ENCODE results near the gene CHIA. TPM values are rescaled to one million over a fixed set of nuclear protein-coding genes. Genes with fewer than 3 reads are reported as not detected.

Gene CHIA
- total RNA-seq (2014; rRNA removed; shearing (Covaris generic); ENCODE audit: low replicate concordance): not detected in 2 replicates

- peak; percentile 1 for DNase-seq (ENCODE audit: low read depth)
- in situ Hi-C loops (cut with HindIII; ENCODE audit: low pct_unique_long_range_greater_than_20kb, low sequenced_read_pairs): no loop called here
These were observed at the start of gene CHIA for GRCh38 chr1:111290630-111291029. CHIA (plus strand) TSS chr1:111290851; CDS start chr1:111310468, 19,617 bp downstream.

GRCh38 chr1:111241797-111242196, 48.9 kb upstream of the CHIA start:
- DNase-seq (ENCODE audit: low read depth): no peak
- in situ Hi-C loops (cut with HindIII; ENCODE audit: low pct_unique_long_range_greater_than_20kb, low sequenced_read_pairs): no loop called here

- no peak for DNase-seq (ENCODE audit: low read depth)
- in situ Hi-C loops (cut with HindIII; ENCODE audit: low pct_unique_long_range_greater_than_20kb, low sequenced_read_pairs): no loop called here
These were observed 47.7 kb upstream of the CHIA start for GRCh38 chr1:111242805-111243523.

- in situ Hi-C loops (cut with HindIII; ENCODE audit: low pct_unique_long_range_greater_than_20kb, low sequenced_read_pairs): no loop called here
- DNase-seq (ENCODE audit: low read depth): no peak
These were observed 43.4 kb upstream of the CHIA start for GRCh38 chr1:111247125-111247838.

- DNase-seq (ENCODE audit: low read depth): no peak
- in situ Hi-C loops (cut with HindIII; ENCODE audit: low pct_unique_long_range_greater_than_20kb, low sequenced_read_pairs): no loop called here
These were observed 40.7 kb upstream of the CHIA start for GRCh38 chr1:111249960-111250359.

GRCh38 chr1:111251570-111251969, 39.1 kb upstream of the CHIA start:
- in situ Hi-C loops (cut with HindIII; ENCODE audit: low pct_unique_long_range_greater_than_20kb, low sequenced_read_pairs): no loop called here

GRCh38 chr1:111252786-111253185, 37.9 kb upstream of the CHIA start:
- in situ Hi-C loops (cut with HindIII; ENCODE audit: low pct_unique_long_range_greater_than_20kb, low sequenced_read_pairs): no loop called here
- no peak for DNase-seq (ENCODE audit: low read depth)

More at GRCh38 chr1:111251570-111251969, 39.1 kb upstream of the CHIA start:
- DNase-seq (ENCODE audit: low read depth): no peak

- in situ Hi-C loops (cut with HindIII; ENCODE audit: low pct_unique_long_range_greater_than_20kb, low sequenced_read_pairs): no loop called here
- no peak for DNase-seq (ENCODE audit: low read depth)
These were observed 36.8 kb upstream of the CHIA start for GRCh38 chr1:111253876-111254275.

GRCh38 chr1:111256988-111257658, 33.5 kb upstream of the CHIA start:
- in situ Hi-C loops (cut with HindIII; ENCODE audit: low pct_unique_long_range_greater_than_20kb, low sequenced_read_pairs): no loop called here

GRCh38 chr1:111267801-111268508, 22.7 kb upstream of the CHIA start:
- no peak for DNase-seq (ENCODE audit: low read depth)
- in situ Hi-C loops (cut with HindIII; ENCODE audit: low pct_unique_long_range_greater_than_20kb, low sequenced_read_pairs): no loop called here

More at GRCh38 chr1:111256988-111257658, 33.5 kb upstream of the CHIA start:
- DNase-seq (ENCODE audit: low read depth): no peak

- DNase-seq (ENCODE audit: low read depth): no peak
- in situ Hi-C loops (cut with HindIII; ENCODE audit: low pct_unique_long_range_greater_than_20kb, low sequenced_read_pairs): no loop called here
These were observed 20.7 kb upstream of the CHIA start for GRCh38 chr1:111269825-111270406.

- in situ Hi-C loops (cut with HindIII; ENCODE audit: low pct_unique_long_range_greater_than_20kb, low sequenced_read_pairs): no loop called here
- no peak for DNase-seq (ENCODE audit: low read depth)
These were observed 19.7 kb upstream of the CHIA start for GRCh38 chr1:111270771-111271463.

GRCh38 chr1:111271464-111271801, 19.2 kb upstream of the CHIA start:
- DNase-seq (ENCODE audit: low read depth): no peak
- in situ Hi-C loops (cut with HindIII; ENCODE audit: low pct_unique_long_range_greater_than_20kb, low sequenced_read_pairs): no loop called here

GRCh38 chr1:111272081-111272480, 18.6 kb upstream of the CHIA start:
- in situ Hi-C loops (cut with HindIII; ENCODE audit: low pct_unique_long_range_greater_than_20kb, low sequenced_read_pairs): no loop called here

GRCh38 chr1:111274653-111275052, 16.0 kb upstream of the CHIA start:
- in situ Hi-C loops (cut with HindIII; ENCODE audit: low pct_unique_long_range_greater_than_20kb, low sequenced_read_pairs): no loop called here
- DNase-seq (ENCODE audit: low read depth): no peak

More at GRCh38 chr1:111272081-111272480, 18.6 kb upstream of the CHIA start:
- DNase-seq (ENCODE audit: low read depth): no peak

GRCh38 chr1:111275079-111275478, 15.6 kb upstream of the CHIA start:
- no peak for DNase-seq (ENCODE audit: low read depth)
- in situ Hi-C loops (cut with HindIII; ENCODE audit: low pct_unique_long_range_greater_than_20kb, low sequenced_read_pairs): no loop called here

GRCh38 chr1:111275780-111276433, 14.7 kb upstream of the CHIA start:
- no peak for DNase-seq (ENCODE audit: low read depth)
- in situ Hi-C loops (cut with HindIII; ENCODE audit: low pct_unique_long_range_greater_than_20kb, low sequenced_read_pairs): no loop called here

Measured in Caki2 (cell line).